Lung (tissue), 12 donors: ENCODE data around the gene STK16. TPM values are rescaled to one million over a fixed set of nuclear protein-coding genes. Genes with fewer than 3 reads are reported as not detected.

Experiments used
- ATAC-seq: fragments of 200-7000 bp; cut with Tn5 transposase; one replicate; pipeline ENCODE4 v1.9.1; 2020; ENCODE audit warnings: moderate number of reproducible peaks; ENCODE audit not compliant: insufficient read depth, low FRiP score
- DNase-seq, 3 donors: peaks; one replicate each; pipeline ENCODE4 v3.0.0-alpha.2; 2013 to 2017
- H3K27ac ChIP-seq, 2 donors: one replicate each; pipeline ENCODE4 v1.5.1; 2013; ENCODE audit warnings: mild to moderate bottlenecking in 2 of 2, moderate library complexity in 2 of 2, control low read depth in 1 of 2, inconsistent platforms in 1 of 2, low read depth in 1 of 2, low read length in 1 of 2
- H3K27me3 ChIP-seq, 3 donors: one replicate each; pipeline ENCODE4 v1.5.1; 2013; ENCODE audit warnings: low read length in 2 of 3; ENCODE audit not compliant: control insufficient read depth in 3 of 3, insufficient read depth in 3 of 3
- H3K36me3 ChIP-seq, 4 donors: one replicate each; pipeline ENCODE4 v1.5.1; 2013; ENCODE audit warnings: low read length in 4 of 4, mild to moderate bottlenecking in 1 of 4, moderate library complexity in 1 of 4; ENCODE audit not compliant: control insufficient read depth in 4 of 4, insufficient read depth in 4 of 4
- H3K4me1 ChIP-seq, 5 donors: one replicate each; pipeline ENCODE4 v1.5.1; 2013; ENCODE audit warnings: low read length in 5 of 5, mild to moderate bottlenecking in 2 of 5, moderate library complexity in 1 of 5; ENCODE audit not compliant: control insufficient read depth in 5 of 5, insufficient read depth in 5 of 5
- H3K4me3 ChIP-seq: one replicate; pipeline ENCODE4 v1.5.1; 2013; ENCODE audit warnings: mild to moderate bottlenecking, control low read depth, moderate library complexity
- H3K9ac ChIP-seq, 2 donors: one replicate each; pipeline ENCODE4 v1.5.1; 2013; ENCODE audit warnings: low read length in 2 of 2, control low read depth in 1 of 2; ENCODE audit not compliant: insufficient read depth in 1 of 2
- H3K9me3 ChIP-seq, 4 donors: one replicate each; pipeline ENCODE4 v1.5.1; 2013; ENCODE audit warnings: low read length in 3 of 4, mild to moderate bottlenecking in 1 of 4, moderate library complexity in 1 of 4; ENCODE audit not compliant: control insufficient read depth in 4 of 4, insufficient read depth in 3 of 4
- CTCF ChIP-seq: IDR thresholded peaks from 2 replicates; pipeline ENCODE4 v1.5.1; 2012; ENCODE audit warnings: mild to moderate bottlenecking; ENCODE audit errors: control extremely low read depth, extremely low read depth
- WGBS, 2 donors: extraction: QIAGEN DNeasy Blood & Tissue Kit; methylation state at CpG; one replicate each; pipeline ENCODE4 v1.1.7; 2013; 5-methylcytosine and 5-hydroxymethylcytosine counted together
- polyA plus RNA-seq, 2 donors: library from polyadenylated mRNA; stranded (reverse); fragments of 200-250 nt; gene quantifications; one replicate each; pipeline ENCODE4 v1.2.1, GENCODE V29; 2013
- total RNA-seq, 2 donors: library from RNA; depleted of rRNA in 1 of 2; stranded (reverse); fragments of >200 nt in 1 of 2; gene quantifications; one replicate each; pipeline ENCODE4 v1.2.1, GENCODE V29; 2014 to 2021
- donor health status: control.
- donor health status: control.
- donor health status: Bipolar disorder and iron deficiency.
- donor health status: healthy.
- donor health status: DM: yes; HTN: yes; CAD: no.

Gene STK16
- total and polyA plus RNA-seq, 4 donors = 16.2 to 50.5 (median 25.4) TPM

GRCh38 chr2:219274361-219274921 lies 29.2 kb downstream of the STK16 start:
- TF ChIP-seq CTCF = no peak
- ATAC-seq = no peak
- Histone ChIP-seq H3K9ac (peak overlapping the region in 1 of 2 donors; percentile 23), H3K27me3 (no peaks in the 10 kb centered on the region), H3K36me3 (no peaks in the 10 kb centered on the region), H3K4me3 (no peak overlapping the region), H3K27ac (peak overlapping the region; percentile 79 to 84), H3K4me1 (peaks cover 5 to 12% (median 9%) of the 10 kb centered on the region in 5 donors), H3K9me3 (peaks cover 0 to 2% (median 0%) of the 10 kb centered on the region in 4 donors)
- 44 to 70% methylated on average over 6 of the region's 6 CpGs for WGBS, 2 donors
- peak; percentile 51 to 72 (median 65) for DNase-seq

- peak; percentile 91 for TF ChIP-seq CTCF
- no peak overlapping the region for H3K4me3 ChIP-seq
- no peaks in the 10 kb centered on the region for H3K9me3 ChIP-seq
- H3K4me1 ChIP-seq = peaks cover 8 to 20% (median 10%) of the 10 kb centered on the region in 5 donors
- DNase-seq = peak; percentile 79 to 86 (median 84)
- no peaks in the 10 kb centered on the region for H3K27me3 ChIP-seq
- H3K9ac ChIP-seq = peak overlapping the region in 1 of 2 donors; percentile 86
- ATAC-seq = peak; percentile 29
- peaks cover 0 to 18% (median 15%) of the 10 kb centered on the region in 4 donors for H3K36me3 ChIP-seq
- 26% methylated on average over 25 of the region's 25 CpGs for WGBS, 2 donors
- peak overlapping the region; percentile 86 to 89 for H3K27ac ChIP-seq
These were observed 32.7 kb downstream of the STK16 start for GRCh38 chr2:219277703-219278654.

DNA sequence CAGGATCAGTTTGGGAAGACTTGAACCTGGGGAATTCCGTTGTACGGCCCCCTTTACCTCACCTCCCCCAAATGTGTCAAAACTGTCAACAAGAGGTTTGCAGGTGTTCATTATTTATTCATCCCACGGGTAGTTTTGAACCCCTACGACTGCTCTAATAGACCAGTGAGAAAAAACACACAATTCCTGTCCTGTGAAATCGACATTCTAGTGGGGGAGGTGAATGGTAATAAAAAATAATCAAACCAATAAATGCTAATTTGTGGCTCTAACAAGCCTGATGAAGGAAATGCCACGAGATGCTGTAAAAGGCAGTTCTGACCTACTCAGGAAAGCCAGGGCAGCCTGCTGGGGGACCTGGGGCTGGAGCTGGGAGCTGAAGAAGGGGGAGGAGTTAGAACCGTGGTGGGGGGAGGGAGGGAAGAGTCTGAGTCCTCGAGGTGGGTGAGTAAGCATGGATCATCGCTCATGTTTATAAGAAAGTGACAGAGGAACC lies 33.4 kb downstream of the STK16 start:
- Histone ChIP-seq H3K4me1 (peaks cover 8 to 20% (median 10%) of the 10 kb centered on the region in 5 donors), H3K27ac (peak overlapping the region; percentile 86 to 89), H3K36me3 (peaks cover 0 to 20% (median 19%) of the 10 kb centered on the region in 4 donors), H3K4me3 (peak overlapping the region; percentile 20), H3K9me3 (no peaks in the 10 kb centered on the region), H3K27me3 (no peaks in the 10 kb centered on the region), H3K9ac (peak overlapping the region; percentile 78 to 86)
- DNase-seq = no peak
- 12 to 14% methylated on average over 9 of the region's 9 CpGs for WGBS, 2 donors
- ATAC-seq = no peak
- no peak for TF ChIP-seq CTCF
